NCI-H187 treated with DMSO at 0.1 percent for 48 hours (cell line): ENCODE measurements around the gene PRKG1.

Experiments used
- DNase-seq: peaks from one replicate; lab custom pipeline; 2025; lab: John Stamatoyannopoulos, UW

Gene PRKG1

DNA sequence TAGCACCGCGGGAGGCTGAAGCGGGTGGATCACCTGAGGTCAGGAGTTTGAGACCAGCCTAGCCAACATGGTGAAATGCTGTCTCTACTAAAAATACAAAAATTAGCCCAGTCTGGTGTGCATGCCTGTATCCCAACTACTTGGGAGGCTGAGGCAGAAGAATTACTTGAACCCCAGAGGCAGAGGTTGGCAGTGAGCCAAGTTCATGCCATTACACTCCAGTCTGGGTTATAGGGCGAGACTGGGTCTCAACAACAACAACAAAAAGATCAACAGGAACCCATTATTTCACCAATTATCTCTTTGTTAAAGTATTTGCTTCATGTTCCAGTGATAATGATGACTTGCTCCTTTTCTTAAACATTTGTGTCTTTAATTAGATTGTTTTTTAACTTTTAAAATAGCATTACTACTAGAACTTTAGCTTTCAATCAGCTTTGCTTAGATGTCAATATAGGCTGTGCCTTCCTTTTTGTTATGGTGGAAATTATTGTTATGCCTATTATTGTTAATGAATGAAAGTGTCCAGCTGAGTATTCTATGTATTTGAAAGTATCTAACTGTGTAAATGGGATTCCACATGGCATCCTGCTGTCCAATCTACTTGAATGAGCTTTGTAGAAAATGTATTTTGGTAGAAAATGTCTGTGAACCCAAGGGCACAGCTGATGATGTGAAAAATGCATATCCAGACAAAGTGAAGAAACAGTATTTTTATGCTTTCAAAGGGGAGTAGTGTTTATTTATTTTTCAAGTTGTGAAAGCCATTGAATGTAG lies 686.8 kb downstream of the PRKG1 start:
- no peak for DNase-seq

GRCh38 chr10:51763746-51764145 lies 689.5 kb downstream of the PRKG1 start:
- DNase-seq: no peak

GRCh38 chr10:51765284-51765971 lies 691.1 kb downstream of the PRKG1 start:
- DNase-seq: no peak

GRCh38 chr10:51766423-51767102 lies 692.3 kb downstream of the PRKG1 start:
- no peak for DNase-seq

DNA sequence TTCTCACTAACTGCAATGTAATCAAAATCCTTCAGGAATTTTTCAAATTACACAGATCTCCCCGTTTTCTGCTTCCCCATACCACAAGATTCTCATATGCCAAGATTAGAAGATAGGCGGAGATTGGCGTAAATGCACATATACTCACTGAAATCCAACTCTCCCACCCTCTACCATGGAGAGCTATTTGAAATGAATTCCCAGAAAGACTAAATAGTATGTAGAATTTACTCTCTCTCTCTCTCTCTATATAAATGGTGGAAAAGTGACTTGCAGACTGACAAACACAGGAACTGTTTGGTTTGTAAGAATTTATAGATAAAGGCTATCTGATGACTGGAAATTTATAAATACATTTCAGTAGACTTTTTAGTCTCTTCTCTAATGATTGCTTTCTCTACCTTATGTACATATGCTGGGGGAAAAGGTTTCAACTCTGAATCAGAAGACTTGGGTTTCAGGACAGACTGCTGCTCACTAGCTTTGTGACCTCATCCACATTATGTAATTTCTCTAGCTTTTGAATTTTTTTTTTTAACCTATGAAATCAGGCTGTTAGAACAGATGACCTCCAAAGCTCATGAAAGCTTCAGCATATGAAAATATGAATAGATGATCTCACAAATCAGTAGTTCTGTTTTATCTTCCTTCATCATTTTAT lies 692.9 kb downstream of the PRKG1 start:
- DNase-seq: no peak

GRCh38 chr10:51768886-51769465 lies 694.7 kb downstream of the PRKG1 start:
- DNase-seq: no peak

- no peak for DNase-seq
These were observed 696.4 kb downstream of the PRKG1 start for GRCh38 chr10:51770709-51771108.

GRCh38 chr10:51772387-51772786 lies 698.1 kb downstream of the PRKG1 start:
- no peak for DNase-seq

DNA sequence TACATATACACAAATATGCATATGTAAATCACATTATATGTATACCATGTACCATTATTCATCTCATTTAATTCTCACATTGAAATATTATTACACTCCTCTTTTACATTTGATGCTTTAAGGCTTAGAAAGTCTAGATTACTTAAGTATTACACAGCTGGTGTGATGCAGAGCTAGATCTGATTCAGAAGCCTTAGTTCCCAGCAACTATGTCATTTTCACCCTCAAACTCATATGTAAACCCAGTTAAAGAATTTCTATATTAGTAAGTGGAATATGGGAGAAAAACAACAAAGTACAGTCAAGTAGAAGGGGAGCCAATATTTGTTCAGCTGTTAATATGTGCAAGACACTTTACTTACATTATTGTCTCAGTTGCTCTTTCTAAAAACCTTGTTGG lies 699.4 kb downstream of the PRKG1 start:
- DNase-seq: no peak

DNA sequence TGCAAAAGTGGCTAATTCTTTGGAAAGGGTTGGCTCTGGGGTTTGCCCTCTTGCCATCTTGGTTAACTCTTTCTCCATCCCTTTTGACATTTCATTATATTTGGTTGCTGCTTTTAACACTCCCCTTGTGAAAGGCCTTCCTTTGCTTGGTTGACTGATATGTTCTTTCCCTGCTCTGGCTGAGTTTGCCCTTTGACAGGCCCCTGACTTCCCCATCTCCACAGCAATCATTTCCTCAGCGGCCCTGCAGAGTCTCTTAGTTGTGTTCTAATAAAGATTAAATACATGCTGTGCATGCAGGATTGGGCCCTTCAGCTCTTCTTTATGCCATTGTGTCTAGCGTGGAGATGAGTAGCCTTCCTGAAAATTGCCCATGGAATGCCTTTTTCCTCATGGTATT lies 709.7 kb downstream of the PRKG1 start:
- DNase-seq: no peak

- DNase-seq: no peak
These were observed 711.9 kb downstream of the PRKG1 start for GRCh38 chr10:51786016-51786683.

GRCh38 chr10:51786684-51787035 lies 712.4 kb downstream of the PRKG1 start:
- no peak for DNase-seq

GRCh38 chr10:51788273-51788672 lies 714.0 kb downstream of the PRKG1 start:
- DNase-seq: no peak

GRCh38 chr10:51789118-51789517 lies 714.8 kb downstream of the PRKG1 start:
- DNase-seq: no peak

- DNase-seq: no peak
These were observed 715.6 kb downstream of the PRKG1 start for GRCh38 chr10:51789903-51790302.

DNA sequence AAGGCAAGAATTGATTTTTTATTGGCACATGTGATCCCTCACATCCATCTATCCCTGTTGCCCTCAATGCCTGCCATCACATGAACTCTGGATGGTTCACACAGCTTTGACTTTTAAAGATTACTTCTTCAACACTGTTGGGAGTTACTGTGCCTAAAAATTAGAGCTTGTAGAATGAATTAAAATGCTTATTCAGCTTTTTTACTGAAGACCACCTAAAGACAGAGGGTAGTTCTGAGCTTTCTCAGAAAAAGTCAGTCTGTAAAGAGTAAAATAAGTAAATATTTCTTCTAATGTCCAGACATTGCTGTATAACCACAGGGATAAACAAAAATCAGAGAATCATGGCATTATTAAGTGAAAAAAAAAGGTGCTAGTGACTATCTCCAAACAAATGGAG lies 718.4 kb downstream of the PRKG1 start:
- no peak for DNase-seq

DNA sequence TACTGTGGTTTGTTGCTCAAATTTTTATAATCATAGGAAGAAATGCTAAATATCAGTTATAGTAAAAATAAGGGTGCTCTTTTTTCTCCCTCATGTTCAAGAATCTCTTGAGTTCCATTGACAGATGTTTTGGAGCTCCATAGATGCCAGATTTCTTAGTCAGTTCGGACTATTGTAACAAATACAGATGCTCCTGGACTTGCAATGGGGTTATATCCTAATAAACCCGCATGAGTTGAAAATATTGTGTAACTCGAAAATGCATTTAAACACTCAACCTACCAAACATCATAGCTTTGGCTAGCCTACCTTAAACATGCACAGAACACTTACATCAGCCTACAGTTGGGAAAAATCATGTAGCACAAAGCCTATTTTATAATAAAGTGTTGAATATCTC lies 725.8 kb downstream of the PRKG1 start:
- no peak for DNase-seq

- no peak for DNase-seq
These were observed 726.6 kb downstream of the PRKG1 start for GRCh38 chr10:51800725-51801424.

- no peak for DNase-seq
These were observed 727.7 kb downstream of the PRKG1 start for GRCh38 chr10:51802030-51802429.

- DNase-seq: no peak
These were observed 730.6 kb downstream of the PRKG1 start for GRCh38 chr10:51804866-51805265.
